Activated gamma-delta T cell treated with anti-CD3 and anti-CD28 coated beads, Interleukin-2, amount 50 U/mL, for 16 hours (primary cell): ENCODE measurements around the gene ARHGAP33.
"Not testable (repeated sequence)": the region's sequence is repeated elsewhere in the genome, so short reads cannot be mapped to it uniquely, and the experiment has no call there.

ENCODE experiments used
- DNase-seq: peaks from one replicate; pipeline ENCODE4 v3.0.0-alpha.2; 2020; ENCODE audit warnings: low read depth

The ARHGAP33 gene

GRCh38 chr19:35756377-35757230, 18.8 kb upstream of the ARHGAP33 start, which contains the start of gene HSPB6:
TSS of gene HSPB6 (minus strand) at chr19:35757029. CDS start at chr19:35757008, 21 bp downstream.
- DNase-seq = no peak

GRCh38 chr19:35757231-35757748, 18.1 kb upstream of the ARHGAP33 start:
- DNase-seq = no peak

- peak; percentile 96 for DNase-seq
Observed at GRCh38 chr19:35757749-35758608, 17.4 kb upstream of the ARHGAP33 start, which contains the start of gene PROSER3. TSS of gene PROSER3 (plus strand) at chr19:35758176. CDS start at chr19:35758216, 40 bp downstream.

GRCh38 chr19:35759697-35760096, 15.7 kb upstream of the ARHGAP33 start:
- no peak for DNase-seq

GRCh38 chr19:35760711-35761349, 14.5 kb upstream of the ARHGAP33 start:
- DNase-seq = no peak

- no peak for DNase-seq
Observed at GRCh38 chr19:35764432-35765315, 10.7 kb upstream of the ARHGAP33 start.

- no peak for DNase-seq
Observed at GRCh38 chr19:35766571-35767104, 8.7 kb upstream of the ARHGAP33 start.

GRCh38 chr19:35767288-35768081, 7.9 kb upstream of the ARHGAP33 start:
- no peak for DNase-seq

- no peak for DNase-seq
Observed at GRCh38 chr19:35768082-35768421, 7.3 kb upstream of the ARHGAP33 start.

GRCh38 chr19:35772362-35772761, 3.0 kb upstream of the ARHGAP33 start:
- not testable (repeated sequence) for DNase-seq

GRCh38 chr19:35773020-35773806, 2.2 kb upstream of the ARHGAP33 start:
- no peak for DNase-seq

GRCh38 chr19:35774274-35775045, 904 bp upstream of the ARHGAP33 start:
- DNase-seq = no peak

- no peak for DNase-seq
Observed at GRCh38 chr19:35775046-35775297, 392 bp upstream of the ARHGAP33 start.

- DNase-seq = no peak
Observed at GRCh38 chr19:35776102-35776788, 881 bp downstream of the ARHGAP33 start.

GRCh38 chr19:35777086-35777841, 1.9 kb downstream of the ARHGAP33 start:
- no peak for DNase-seq

GRCh38 chr19:35777961-35778360, 2.6 kb downstream of the ARHGAP33 start:
- no peak for DNase-seq

GRCh38 chr19:35779033-35779432, 3.7 kb downstream of the ARHGAP33 start:
- DNase-seq = no peak
